HAP-1 (cell line): ENCODE data around the gene TGFB1.
"Not testable (repeated sequence)": the region's sequence is repeated elsewhere in the genome, so short reads cannot be mapped to it uniquely, and the experiment has no call there.

Experiments
- DNase-seq, 2 experiments: peaks; one replicate each; pipeline ENCODE4 v3.0.0-alpha.2; 2016 to 2020; ENCODE audit warnings: low spot score in 2 of 2
- H3K27me3 ChIP-seq: fragments of 250-450 bp; sonication (Bioruptor Pico); 2 replicates; pipeline ENCODE4 v1.5.1; 2020; ENCODE audit warnings: low read depth, mild to moderate bottlenecking, moderate library complexity
- H3K36me3 ChIP-seq: fragments of 250-450 bp; sonication (Bioruptor Pico); replicated peaks from 2 replicates; pipeline ENCODE4 v1.5.1; 2020; ENCODE audit warnings: mild to moderate bottlenecking
- H3K4me1 ChIP-seq: fragments of 250-450 bp; sonication (Bioruptor Pico); 2 replicates; pipeline ENCODE4 v1.5.1; 2020; ENCODE audit warnings: mild to moderate bottlenecking
- H3K4me3 ChIP-seq: fragments of 250-450 bp; sonication (Bioruptor Pico); 2 replicates; pipeline ENCODE4 v1.5.1; 2020; ENCODE audit warnings: mild to moderate bottlenecking, moderate library complexity
- H3K9me3 ChIP-seq: fragments of 250-450 bp; sonication (Bioruptor Pico); 2 replicates; pipeline ENCODE4 v1.5.1; 2020; ENCODE audit warnings: mild to moderate bottlenecking, moderate library complexity
- in situ Hi-C: fragments of 300-500 bp; cut with MboI; formaldehyde crosslinking; loops from 3 replicates; pipeline ENCODE4 v1.14.3; 2020; ENCODE audit warnings: low sequenced_read_pairs, inconsistent platforms, mixed read lengths

TGFB1 gene

DNA sequence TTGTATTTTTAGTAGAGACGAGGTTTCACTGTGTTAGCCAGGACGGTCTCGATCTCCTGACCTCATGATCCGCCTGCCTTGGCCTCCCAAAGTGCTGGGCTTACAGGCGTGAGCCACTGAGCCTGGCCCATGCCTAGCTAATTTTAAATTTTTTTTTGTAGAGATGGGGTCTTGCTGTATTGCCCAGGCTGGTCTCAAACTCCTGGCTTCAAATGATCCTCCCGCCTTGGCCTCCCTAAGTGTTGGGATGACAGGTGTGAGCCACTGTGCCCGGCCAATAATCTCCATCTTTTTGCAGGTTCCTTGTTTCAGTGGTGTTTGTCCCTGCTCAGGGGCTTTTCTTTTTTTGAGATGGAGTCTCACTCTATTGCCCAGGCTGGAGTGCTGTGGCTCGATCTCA is 27.8 kb upstream of the TGFB1 start:
- in situ Hi-C loops, DNase-seq, H3K4me1 ChIP-seq, H3K4me3 ChIP-seq, H3K36me3 ChIP-seq, H3K9me3 ChIP-seq, H3K27me3 ChIP-seq: not testable (repeated sequence)

DNA sequence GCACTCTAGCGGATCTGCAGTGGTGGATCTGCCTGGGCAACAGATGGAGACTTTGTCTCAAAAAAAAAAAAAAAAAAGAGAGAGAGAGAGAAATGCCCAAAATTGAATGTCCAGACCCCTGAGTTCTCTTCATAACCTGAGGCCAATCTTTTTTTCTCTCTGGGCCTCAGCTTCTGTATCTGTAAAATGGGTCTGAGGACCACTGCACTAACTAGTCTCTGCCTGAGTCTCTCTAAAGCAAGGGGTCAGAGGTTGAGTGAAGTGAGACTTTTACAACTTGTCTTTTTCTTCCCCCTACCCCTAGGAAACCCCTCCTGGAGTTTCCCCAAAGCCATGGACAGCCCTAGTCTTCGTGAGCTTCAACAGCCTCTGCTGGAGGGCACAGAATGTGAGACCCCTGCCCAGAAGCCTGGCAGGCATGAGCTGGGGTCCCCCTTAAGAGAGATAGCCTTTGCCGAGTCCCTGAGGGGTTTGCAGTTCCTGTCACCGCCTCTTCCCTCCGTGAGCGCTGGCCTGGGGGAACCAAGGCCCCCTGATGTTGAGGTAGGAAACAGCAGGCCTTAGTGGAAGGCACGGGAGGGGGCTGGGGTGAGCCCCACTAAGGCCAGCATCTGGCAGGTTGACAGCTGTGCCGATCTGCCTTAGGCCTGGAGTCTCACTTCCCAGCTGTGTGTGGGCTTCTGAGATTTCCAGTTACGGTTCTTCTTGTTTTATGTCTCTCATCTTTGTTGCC is 24.4 kb upstream of the TGFB1 start:
- in situ Hi-C loops = no loop called here
- no peak overlapping the region for H3K4me3 ChIP-seq
- H3K4me1 ChIP-seq = no peaks in the 10 kb centered on the region
- no peaks in the 10 kb centered on the region for H3K9me3 ChIP-seq
- no peak for DNase-seq
- H3K27me3 ChIP-seq = no peaks in the 10 kb centered on the region
- H3K36me3 ChIP-seq = no peaks in the 10 kb centered on the region

DNA sequence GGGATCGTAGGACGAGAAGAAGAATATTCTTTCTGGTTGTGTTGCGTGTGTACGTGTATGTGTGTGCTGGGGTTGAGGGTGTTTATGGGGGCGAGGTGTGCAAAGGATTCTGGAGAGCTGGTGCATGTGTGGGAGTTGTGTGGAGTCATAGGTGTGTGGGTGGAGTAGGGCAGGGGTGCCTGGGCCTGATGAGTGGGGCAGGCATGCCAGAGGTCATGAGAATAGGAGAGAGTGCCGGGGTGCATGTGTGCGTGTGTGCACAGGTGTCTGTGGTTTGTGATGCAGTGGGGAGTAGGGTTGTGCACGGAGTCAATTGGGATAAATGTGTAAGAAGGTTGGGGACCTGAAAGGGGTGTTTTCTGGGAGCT is 23.3 kb upstream of the TGFB1 start:
- Histone ChIP-seq H3K36me3 (no peaks in the 10 kb centered on the region), H3K4me3 (no peak overlapping the region), H3K9me3 (no peaks in the 10 kb centered on the region), H3K27me3 (no peaks in the 10 kb centered on the region), H3K4me1 (no peaks in the 10 kb centered on the region)
- DNase-seq = no peak
- in situ Hi-C loops = no loop called here

DNA sequence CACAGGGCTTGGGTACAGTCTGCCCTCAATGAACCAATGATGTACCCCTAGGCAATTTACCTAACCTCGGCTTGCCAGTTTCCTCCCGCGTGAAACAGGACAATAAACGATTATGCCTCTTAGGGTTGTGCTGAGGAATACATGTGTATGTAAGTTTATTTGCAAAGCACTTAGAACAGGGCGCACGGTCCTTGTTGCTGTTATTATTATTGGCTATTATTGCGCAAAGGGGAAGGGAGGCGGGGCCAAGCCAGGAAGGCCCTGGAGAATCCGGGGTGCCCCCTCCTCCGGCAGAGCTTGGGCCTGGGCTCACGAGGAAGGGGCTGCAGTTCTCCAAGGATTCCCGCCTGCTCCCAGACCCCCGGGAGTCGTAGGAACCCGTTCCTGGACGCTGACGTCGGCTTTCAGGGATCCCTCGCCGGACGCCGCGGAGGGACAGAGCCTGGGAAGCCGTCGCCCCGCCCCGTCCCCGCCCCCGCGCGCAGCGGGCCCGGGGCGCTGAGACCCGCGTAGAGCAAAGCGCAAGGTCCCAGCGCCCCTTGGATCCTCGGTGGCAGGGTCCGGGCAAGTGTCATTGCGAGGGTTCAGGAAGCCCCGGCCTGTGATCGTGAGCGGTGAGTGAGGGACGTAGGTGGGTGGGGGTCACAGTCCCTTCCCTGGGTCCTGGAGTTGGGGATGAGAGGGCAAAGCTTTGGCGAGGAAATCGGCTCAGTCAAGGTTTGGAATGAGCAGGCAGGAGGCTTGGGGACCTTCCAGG is 22.7 kb upstream of the TGFB1 start, which contains the start of gene TMEM91:
Gene TMEM91, plus strand, starts transcription at position 293 of the 757 bp plus-strand sequence. CDS start 1,777 bp downstream, outside the sequence.
- H3K9me3 ChIP-seq = no peaks in the 10 kb centered on the region
- no peak for DNase-seq
- H3K36me3 ChIP-seq = no peaks in the 10 kb centered on the region
- no peaks in the 10 kb centered on the region for H3K27me3 ChIP-seq
- in situ Hi-C loops = no loop called here
- H3K4me1 ChIP-seq = no peaks in the 10 kb centered on the region
- no peak within 1 kb of the TSS for H3K4me3 ChIP-seq

DNA sequence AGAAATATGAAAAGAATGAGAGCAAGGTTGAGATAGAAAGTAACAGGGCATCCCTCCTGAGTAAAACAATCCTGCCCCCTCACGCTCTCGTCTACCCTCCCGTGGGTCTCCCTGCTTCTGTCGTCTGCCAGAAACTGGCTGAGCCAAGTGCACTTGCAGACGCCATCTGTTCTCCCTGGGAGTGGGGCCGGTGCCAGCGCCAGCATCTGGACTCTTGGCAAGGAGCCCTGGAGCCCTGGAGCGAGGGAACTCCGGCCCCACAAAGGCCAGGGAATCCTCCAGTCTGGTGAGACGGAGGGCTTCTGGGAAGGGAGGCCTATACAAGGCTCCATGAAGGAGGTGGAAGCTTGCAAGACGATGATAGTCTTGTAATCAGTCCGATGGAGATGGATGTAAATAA is 20.3 kb upstream of the TGFB1 start:
- Histone ChIP-seq H3K9me3 (no peaks in the 10 kb centered on the region), H3K4me3 (no peak overlapping the region)
- DNase-seq = no peak

DNA sequence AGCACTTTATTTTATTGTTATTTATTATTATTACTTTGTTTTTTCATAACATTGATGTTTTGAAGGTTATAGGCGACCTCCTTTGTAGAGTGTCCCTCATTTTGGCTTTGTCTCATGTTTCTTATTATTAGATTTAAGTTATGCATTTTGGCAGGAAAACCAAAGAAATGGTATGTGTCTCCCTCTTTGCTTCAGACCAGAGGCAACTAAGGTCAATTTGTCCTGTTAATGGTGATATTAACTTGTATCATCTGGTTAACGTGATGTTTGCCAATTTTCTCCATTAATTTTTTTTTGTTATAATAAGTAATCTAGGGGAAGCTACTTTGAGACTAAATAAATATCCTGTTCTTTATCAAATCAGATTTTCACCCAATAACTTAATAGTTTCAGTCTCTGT is 18.8 kb upstream of the TGFB1 start:
- Histone ChIP-seq H3K4me3 (no peak overlapping the region), H3K36me3 (no peaks in the 10 kb centered on the region), H3K9me3 (no peaks in the 10 kb centered on the region), H3K4me1 (no peaks in the 10 kb centered on the region), H3K27me3 (no peaks in the 10 kb centered on the region)
- in situ Hi-C loops = no loop called here
- DNase-seq = no peak

More for the DNA sequence above, 20.3 kb upstream of the TGFB1 start:
- H3K27me3 ChIP-seq = no peaks in the 10 kb centered on the region
- no peaks in the 10 kb centered on the region for H3K36me3 ChIP-seq
- no peaks in the 10 kb centered on the region for H3K4me1 ChIP-seq
- in situ Hi-C loops = no loop called here

DNA sequence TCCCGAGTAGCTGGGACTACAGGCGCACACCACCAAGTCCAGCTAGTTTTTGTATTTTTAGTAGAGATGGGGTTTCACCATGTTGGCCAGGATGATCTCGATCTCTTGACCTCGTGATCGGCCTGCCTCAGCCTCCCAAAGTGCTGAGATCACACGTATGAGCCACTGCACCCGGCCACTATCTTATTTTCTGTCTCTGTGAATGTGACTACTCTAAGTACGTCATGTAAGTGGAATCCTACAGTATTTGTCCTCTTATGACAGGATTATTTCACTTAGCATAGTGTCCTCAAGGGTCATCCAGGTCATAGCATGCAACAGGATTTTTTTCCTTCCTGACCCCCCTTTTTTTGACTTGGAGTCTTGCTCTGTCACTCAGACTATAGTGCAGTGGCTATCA is 17.8 kb upstream of the TGFB1 start:
- no peak overlapping the region for H3K4me3 ChIP-seq
- no peaks in the 10 kb centered on the region for H3K9me3 ChIP-seq
- H3K4me1 ChIP-seq = no peaks in the 10 kb centered on the region
- in situ Hi-C loops = no loop called here
- no peaks in the 10 kb centered on the region for H3K36me3 ChIP-seq
- DNase-seq = no peak
- H3K27me3 ChIP-seq = no peaks in the 10 kb centered on the region

DNA sequence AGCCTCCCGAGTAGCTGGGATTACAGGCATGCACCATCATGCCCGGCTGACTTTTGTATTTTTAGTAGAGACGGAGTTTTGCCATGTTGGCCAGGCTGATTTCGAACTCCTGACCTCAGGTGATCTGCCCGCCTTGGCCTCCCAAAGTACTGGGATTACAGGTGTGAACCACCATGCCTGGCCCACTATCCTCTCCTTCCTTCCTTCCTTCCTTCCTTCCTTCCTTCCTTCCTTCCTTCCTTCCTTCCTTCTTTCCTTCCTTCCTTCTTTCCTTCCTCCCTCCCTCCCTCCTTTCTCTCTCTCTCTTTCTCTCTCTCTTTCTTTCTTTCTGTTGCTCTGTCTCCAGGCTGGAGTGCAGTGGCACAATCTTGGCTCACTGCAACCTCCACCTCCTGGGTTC is 17.4 kb upstream of the TGFB1 start:
- H3K9me3 ChIP-seq, H3K4me3 ChIP-seq, DNase-seq, H3K27me3 ChIP-seq, H3K4me1 ChIP-seq, in situ Hi-C loops, H3K36me3 ChIP-seq: not testable (repeated sequence)

DNA sequence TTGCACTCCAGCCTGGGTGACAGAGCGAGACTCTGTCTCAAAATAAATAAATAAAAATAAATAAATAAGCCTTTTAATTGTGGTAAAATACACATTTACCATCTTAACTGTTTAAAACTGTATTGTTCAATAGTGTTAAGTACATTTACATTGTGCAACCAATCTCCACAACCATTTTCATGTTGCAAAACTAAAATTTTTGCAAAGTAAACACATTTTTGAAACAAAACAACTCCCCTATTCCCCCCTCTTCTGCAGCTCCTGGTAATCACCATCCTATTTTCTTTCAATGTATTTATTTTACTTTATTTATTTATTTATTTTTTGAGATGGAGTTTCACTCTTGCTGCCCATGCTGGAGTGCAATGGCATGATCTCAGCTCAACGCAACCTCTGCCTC is 16.0 kb upstream of the TGFB1 start:
- Histone ChIP-seq H3K9me3 (no peaks in the 10 kb centered on the region), H3K4me1 (no peaks in the 10 kb centered on the region), H3K27me3 (no peaks in the 10 kb centered on the region), H3K4me3 (no peak overlapping the region), H3K36me3 (no peaks in the 10 kb centered on the region)
- no peak for DNase-seq
- in situ Hi-C loops = no loop called here

DNA sequence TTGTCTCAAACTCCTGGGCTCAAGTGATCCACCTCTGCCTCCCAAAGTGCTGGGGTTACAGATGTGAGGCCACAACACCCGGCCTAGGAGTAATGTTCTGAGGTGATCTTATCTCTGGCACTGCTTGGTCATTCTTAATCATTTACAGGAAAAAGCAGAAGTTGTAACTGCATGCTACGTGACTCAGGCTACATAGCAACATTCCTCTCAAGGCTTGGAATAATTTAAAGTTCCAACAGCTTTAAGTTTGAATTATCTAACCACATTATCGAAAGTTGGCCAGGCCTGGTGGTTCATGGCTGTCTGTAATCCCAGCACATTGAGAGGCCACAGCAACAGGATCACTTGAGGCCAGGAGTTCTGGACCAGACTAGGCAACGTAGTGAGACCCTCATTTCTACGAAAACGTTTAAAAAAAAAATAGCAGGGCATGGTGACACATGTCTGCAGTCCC is 14.2 kb upstream of the TGFB1 start:
- Histone ChIP-seq H3K27me3 (no peaks in the 10 kb centered on the region), H3K36me3 (no peaks in the 10 kb centered on the region), H3K4me3 (no peak overlapping the region), H3K9me3 (no peaks in the 10 kb centered on the region), H3K4me1 (peaks cover 5% of the 10 kb centered on the region)
- DNase-seq = no peak
- in situ Hi-C loops = no loop called here

DNA sequence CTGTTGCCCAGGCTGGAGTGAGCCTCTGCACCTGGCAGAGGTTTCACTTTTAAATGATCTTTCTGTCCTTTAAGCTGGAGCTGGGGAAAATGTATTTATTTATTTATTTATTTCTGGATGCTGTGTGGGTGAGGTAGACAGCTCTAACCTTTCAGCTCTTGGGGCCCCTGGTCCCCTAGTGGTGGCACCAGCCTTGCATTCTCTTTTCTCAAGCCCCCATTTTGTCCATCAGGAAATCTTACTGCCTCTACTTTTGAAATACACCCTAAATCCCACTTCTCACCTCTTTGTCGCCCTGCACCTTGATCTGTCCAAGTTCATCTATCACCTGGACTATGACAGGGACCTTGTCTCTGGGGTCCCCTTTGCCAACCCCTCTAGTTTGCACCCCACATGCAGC is 12.4 kb upstream of the TGFB1 start:
- no peak for DNase-seq
- H3K27me3 ChIP-seq = no peaks in the 10 kb centered on the region
- in situ Hi-C loops = no loop called here
- H3K4me1 ChIP-seq = peaks cover 5% of the 10 kb centered on the region
- no peak overlapping the region for H3K4me3 ChIP-seq
- no peaks in the 10 kb centered on the region for H3K9me3 ChIP-seq
- no peaks in the 10 kb centered on the region for H3K36me3 ChIP-seq

DNA sequence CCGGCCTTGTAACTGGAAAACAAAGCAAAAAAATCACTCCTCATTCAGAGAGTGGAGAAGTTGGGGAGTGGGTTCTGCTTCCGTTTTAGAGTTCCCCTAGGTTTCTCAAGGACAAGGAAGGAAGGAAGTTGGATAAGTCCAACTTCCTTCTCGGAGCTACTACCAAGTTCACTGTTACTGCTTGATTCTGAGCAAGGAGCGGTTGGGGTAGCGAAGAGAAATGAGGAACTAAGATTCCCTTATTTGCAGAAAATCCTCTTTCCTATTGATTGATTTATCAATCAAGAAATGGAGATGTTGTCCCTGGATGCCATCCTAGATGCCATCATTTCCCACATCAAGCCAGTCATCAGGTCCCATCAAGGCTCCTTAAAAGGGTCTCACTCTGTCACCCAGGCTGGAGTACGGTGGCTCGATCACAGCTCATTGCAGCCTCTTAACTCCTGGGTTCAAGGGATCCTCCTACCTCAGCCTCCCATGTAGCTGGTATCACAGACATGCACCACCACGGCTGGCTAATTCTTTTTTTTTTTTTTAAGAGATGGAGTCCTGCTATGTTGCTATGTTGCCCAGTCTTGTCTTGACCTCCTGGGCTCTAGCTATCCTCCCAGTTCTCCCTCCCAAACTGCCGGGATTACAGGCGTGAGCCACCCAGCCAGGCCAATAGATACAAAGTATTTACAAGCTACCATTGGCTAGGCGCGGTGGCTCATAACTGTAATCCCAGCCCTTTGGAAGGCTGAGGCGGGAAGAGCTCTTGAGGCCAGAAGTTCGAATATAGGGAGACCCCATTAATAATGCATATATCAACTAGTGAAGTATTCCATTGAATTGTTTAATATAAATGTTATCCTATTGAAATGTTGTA is 11.0 kb upstream of the TGFB1 start:
- Histone ChIP-seq H3K36me3 (no peaks in the 10 kb centered on the region), H3K4me1 (peaks cover 5% of the 10 kb centered on the region), H3K9me3 (no peaks in the 10 kb centered on the region), H3K4me3 (peak overlapping the region; percentile 80), H3K27me3 (no peaks in the 10 kb centered on the region)
- no peak for DNase-seq
- in situ Hi-C loops = no loop called here

DNA sequence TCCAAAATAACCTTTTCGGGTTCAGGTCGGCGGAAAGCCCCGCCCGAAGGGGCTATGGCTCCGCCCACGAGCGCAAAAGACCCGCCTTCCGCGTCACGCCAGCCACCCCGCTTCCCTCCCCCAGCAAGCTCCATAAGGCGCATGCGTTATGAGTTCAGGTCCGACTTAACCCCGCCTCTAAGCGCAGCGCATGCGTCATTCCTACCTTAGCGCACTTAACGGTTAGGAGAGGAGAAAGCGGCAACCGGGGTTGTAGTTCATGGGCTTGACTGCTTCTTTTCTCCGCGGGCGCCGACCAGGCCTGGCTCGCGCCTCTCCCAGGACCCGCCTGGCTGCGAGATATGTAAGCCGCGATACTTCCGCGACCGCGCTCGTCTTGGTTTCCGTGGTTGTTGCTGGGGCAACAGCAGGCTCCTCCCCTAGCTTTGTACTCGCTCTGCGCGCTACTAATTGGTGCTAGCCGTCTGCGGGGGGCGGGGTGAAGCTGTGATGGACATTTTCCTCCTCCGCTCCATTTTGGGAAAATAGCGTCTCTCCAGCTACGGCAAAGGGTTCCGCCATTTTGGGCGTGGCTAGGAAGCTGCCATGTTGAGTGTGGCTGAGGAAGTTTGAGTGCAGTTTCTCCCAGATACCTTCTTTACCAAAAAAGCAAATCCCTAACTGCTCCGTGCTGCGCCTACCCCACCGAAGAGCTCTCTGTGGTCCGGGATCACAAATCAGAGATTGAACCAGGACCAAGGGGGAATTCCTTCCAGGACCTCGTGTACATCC is 10.2 kb upstream of the TGFB1 start, which contains the start of gene B9D2:
Gene B9D2, minus strand, starts transcription at position 397 of the 771 bp plus-strand sequence. CDS start 630 bp downstream, outside the sequence.
- H3K9me3 ChIP-seq = no peaks in the 10 kb centered on the region
- H3K36me3 ChIP-seq = no peaks in the 10 kb centered on the region
- H3K4me1 ChIP-seq = peaks cover 5% of the 10 kb centered on the region
- in situ Hi-C loops = no loop called here
- H3K27me3 ChIP-seq = no peaks in the 10 kb centered on the region
- peak within 1 kb of the TSS; percentile 80 for H3K4me3 ChIP-seq
- DNase-seq = peak; percentile 96 to 99
